A549 (cell line): Measurements from ENCODE around the gene OR6N2. TPM values are rescaled to one million over a fixed set of nuclear protein-coding genes. Genes with fewer than 3 reads are reported as not detected.

Experiments used
- ATAC-seq, 2 experiments: fragments of 200-7000 bp in 1 of 2; fragments of >200 bp in 1 of 2; cut with Nextera tagmentation in 1 of 2; cut with Tn5 transposase in 1 of 2; 3 replicates each; pipeline versions ENCODE4 v1.8.0 to v1.9.1; 2018 to 2020; ENCODE audit warnings: mild to moderate bottlenecking in 1 of 2, moderate library complexity in 1 of 2
- CTCF ChIA-PET: fragments of 300-600 bp; sonication (Branson Sonifier 250); formaldehyde crosslinking; extraction: SDS; loops from one replicate; lab custom pipeline; 2021; ENCODE audit warnings: antibody characterized with exemption, inconsistent platforms; lab: Yijun Ruan, JAX
- POLR2A ChIA-PET: fragments of 350-600 bp; formaldehyde crosslinking; extraction: SDS; loops from one replicate; lab custom pipeline; 2021; ENCODE audit warnings: antibody characterized with exemption, inconsistent platforms; lab: Yijun Ruan, JAX
- DNase-seq, 2 experiments: peaks; one replicate each; pipeline versions ENCODE4 v3.0.0 to v3.0.0-alpha.2; 2011 to 2016; ENCODE audit warnings: low read depth in 1 of 2, low spot score in 1 of 2
- FAIRE-seq: peaks from 2 replicates; lab custom pipeline; 2011; peaks lifted over from hg19 to GRCh38; lab: Jason Lieb, UNC
- H3K27ac ChIP-seq, 2 experiments: fragments of >200 bp; sonication (Bioruptor Twin); formaldehyde crosslinking; 3 replicates each; pipeline ENCODE4 v1.5.1; 2016 to 2017
- H3K4me1 ChIP-seq: fragments of >200 bp; sonication (Bioruptor Twin); formaldehyde crosslinking; 3 replicates; pipeline ENCODE4 v1.6.1; 2016
- H3K4me2 ChIP-seq: fragments of >200 bp; sonication (Bioruptor Twin); formaldehyde crosslinking; 3 replicates; pipeline ENCODE4 v1.6.1; 2016
- H3K4me3 ChIP-seq: fragments of >200 bp; sonication (Bioruptor Twin); formaldehyde crosslinking; 3 replicates; pipeline ENCODE4 v1.5.1; 2016
- H3K9me3 ChIP-seq: fragments of >200 bp; sonication (Bioruptor Twin); formaldehyde crosslinking; 3 replicates; pipeline ENCODE4 v1.6.1; 2016
- BHLHE40 ChIP-seq: IDR thresholded peaks from 2 replicates; pipeline ENCODE4 v1.6.1; 2012; ENCODE audit warnings: low read depth, low read length, inconsistent platforms
- CBX8 ChIP-seq: fragments of 200-600 bp; sonication (generic); IDR thresholded peaks from 2 replicates; pipeline ENCODE4 v1.6.1; 2016
- EHMT2 ChIP-seq: fragments of 200-600 bp; sonication (generic); IDR thresholded peaks from 2 replicates; pipeline ENCODE4 v1.6.1; 2016; ENCODE audit warnings: antibody characterized with exemption, low read depth, mild to moderate bottlenecking, moderate library complexity
- ESRRA ChIP-seq: fragments of 150-350 bp; IDR thresholded peaks from 2 replicates; pipeline ENCODE4 v1.6.1; 2014; ENCODE audit warnings: mild to moderate bottlenecking, low read length, borderline replicate concordance
- FOSB ChIP-seq: fragments of 250-450 bp; sonication (Bioruptor Pico); IDR thresholded peaks from 2 replicates; pipeline ENCODE4 v1.5.0; 2020; ENCODE audit warnings: mild to moderate bottlenecking, moderate library complexity
- FOSL2 ChIP-seq, 2 experiments: fragments of 450-650 bp in 1 of 2; fragments of >200 bp in 1 of 2; sonication (Bioruptor Twin) in 1 of 2; formaldehyde crosslinking; IDR thresholded peaks; 2 replicates each; pipeline versions ENCODE4 v1.5.0 to v1.6.1; 2016 to 2020; ENCODE audit warnings: mild to moderate bottlenecking in 1 of 2, moderate library complexity in 1 of 2
- HOXA7 ChIP-seq: fragments of 250-450 bp; sonication (Bioruptor Pico); IDR thresholded peaks from 2 replicates; pipeline ENCODE4 v1.5.0; 2020; ENCODE audit warnings: mild to moderate bottlenecking, moderate library complexity
- MAFK ChIP-seq: fragments of 450-650 bp; IDR thresholded peaks from 2 replicates; pipeline ENCODE4 v1.6.1; 2014; ENCODE audit not compliant: partially characterized antibody
- NPAS2 ChIP-seq: fragments of 250-450 bp; sonication (Bioruptor Pico); IDR thresholded peaks from 2 replicates; pipeline ENCODE4 v1.8.0; 2022; ENCODE audit warnings: mild to moderate bottlenecking, moderate library complexity, borderline replicate concordance
- POLR2A ChIP-seq: IDR thresholded peaks from 2 replicates; pipeline ENCODE4 v1.6.1; 2012; ENCODE audit warnings: mild to moderate bottlenecking, low read length
- RAD21 ChIP-seq, 2 experiments: fragments of >200 bp in 1 of 2; sonication (Bioruptor Twin) in 1 of 2; formaldehyde crosslinking in 1 of 2; IDR thresholded peaks in 1 of 2; conservative IDR thresholded peaks in 1 of 2; 2 replicates in 1 of 2; 3 replicates in 1 of 2; pipeline ENCODE4 v1.6.1; 2012 to 2018; ENCODE audit warnings: inconsistent platforms in 1 of 2
- RCOR1 ChIP-seq: fragments of 150-350 bp; IDR thresholded peaks from 2 replicates; pipeline ENCODE4 v1.6.1; 2014; ENCODE audit warnings: antibody characterized with exemption, low read length, low read depth
- SMC3 ChIP-seq: fragments of >200 bp; sonication (Bioruptor Twin); formaldehyde crosslinking; IDR thresholded peaks from 3 replicates; pipeline ENCODE4 v1.6.1; 2018; ENCODE audit warnings: inconsistent platforms
- SREBF2 ChIP-seq: fragments of 450-650 bp; IDR thresholded peaks from 2 replicates; pipeline ENCODE4 v1.6.1; 2014; ENCODE audit warnings: mild to moderate bottlenecking, moderate library complexity
- TP53 ChIP-seq: fragments of 250-450 bp; sonication (Bioruptor Pico); IDR thresholded peaks from 2 replicates; pipeline ENCODE4 v1.5.0; 2021; ENCODE audit warnings: mild to moderate bottlenecking, moderate library complexity
- ZSCAN20 ChIP-seq: fragments of 250-450 bp; sonication (Bioruptor Pico); IDR thresholded peaks from 2 replicates; pipeline ENCODE4 v1.8.0; 2022; ENCODE audit warnings: mild to moderate bottlenecking, moderate library complexity
- WGBS: methylation state at CpG from one replicate; pipeline ENCODE4 v1.1.6; 2017; ENCODE audit errors: missing lambda C conversion rate; 5-methylcytosine and 5-hydroxymethylcytosine counted together
- polyA plus RNA-seq, 4 experiments: library from polyadenylated mRNA; depleted of rRNA in 3 of 4; stranded (reverse); fragments of >200 nt; fragmentation: RNase III in 1 of 4; extraction: RNeasy Plus Mini Kit Qiagen cat#74134 plus additional on column Dnase treatment in 1 of 4; gene quantifications; 2 replicates in 3 of 4; 3 replicates in 1 of 4; pipeline ENCODE4 v1.2.3, GENCODE V29; 2011 to 2017
- small RNA-seq, 6 experiments: library from RNA; depleted of rRNA; stranded (forward); fragments of <200 nt; gene quantifications; one replicate each; pipeline ENCODE3, GENCODE V24; 2012
- TF ChIP-seq, protein P1 (sequence below): fragments of >200 bp; sonication (Bioruptor Twin); formaldehyde crosslinking; IDR thresholded peaks from 3 replicates; pipeline ENCODE4 v1.6.1; 2016
- TF ChIP-seq, protein P2 (sequence below): fragments of 250-450 bp; sonication (Bioruptor Pico); IDR thresholded peaks from 2 replicates; pipeline ENCODE4 v1.5.0; 2020; ENCODE audit warnings: low read depth, mild to moderate bottlenecking, moderate library complexity

The OR6N2 gene
- polyA plus RNA-seq, 2 of the 4 experiments (the other 2 are of a cell fraction): not detected

DNA sequence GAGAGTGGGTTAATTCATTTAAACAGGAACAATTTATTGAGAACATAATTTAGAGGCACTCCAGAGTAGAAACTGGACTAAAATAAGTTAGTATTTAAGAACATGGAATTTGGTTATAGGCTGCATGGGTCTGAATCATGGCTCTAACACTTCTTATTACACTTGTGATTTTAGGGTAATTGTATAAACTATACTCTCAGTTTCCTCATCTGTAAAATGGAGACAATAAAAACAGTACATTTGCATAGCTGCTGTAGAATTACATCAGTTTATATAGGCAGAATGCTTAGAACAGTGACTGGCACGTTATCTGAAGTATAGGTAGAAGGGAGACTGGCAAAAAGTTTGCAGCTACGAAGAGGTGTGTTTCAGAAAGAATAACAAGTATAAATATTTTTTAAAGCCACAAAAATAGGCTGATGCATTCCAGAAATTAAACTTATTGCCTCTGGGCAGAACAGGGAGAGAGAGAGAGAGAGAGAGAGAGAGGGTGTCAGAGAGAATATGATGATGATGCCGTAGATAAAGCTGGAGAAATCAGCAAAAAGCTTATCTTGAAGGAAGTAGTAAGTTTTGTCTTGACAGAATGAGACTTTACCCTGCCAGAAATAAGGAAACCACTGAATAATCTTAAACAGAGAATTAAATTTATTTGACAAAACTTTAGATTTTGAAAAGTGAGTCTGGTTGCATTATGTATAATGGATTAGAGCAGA lies 52.3 kb downstream of the OR6N2 start:
- Histone ChIP-seq H3K27ac (no peak overlapping the region), H3K4me1 (no peaks in the 10 kb centered on the region), H3K4me3 (no peak overlapping the region), H3K4me2 (no peak overlapping the region)
- CTCF ChIA-PET: no interaction called here
- FAIRE-seq (no peak), ATAC-seq (no peak)
- WGBS: under 1% methylated on average over 3 of the region's 3 CpGs
- POLR2A ChIA-PET: no interaction called here
- TF ChIP-seq SMC3 (no peak), NPAS2 (CRISPR knock-in tag) (no peak)
- TF ChIP-seq, protein P1, sequence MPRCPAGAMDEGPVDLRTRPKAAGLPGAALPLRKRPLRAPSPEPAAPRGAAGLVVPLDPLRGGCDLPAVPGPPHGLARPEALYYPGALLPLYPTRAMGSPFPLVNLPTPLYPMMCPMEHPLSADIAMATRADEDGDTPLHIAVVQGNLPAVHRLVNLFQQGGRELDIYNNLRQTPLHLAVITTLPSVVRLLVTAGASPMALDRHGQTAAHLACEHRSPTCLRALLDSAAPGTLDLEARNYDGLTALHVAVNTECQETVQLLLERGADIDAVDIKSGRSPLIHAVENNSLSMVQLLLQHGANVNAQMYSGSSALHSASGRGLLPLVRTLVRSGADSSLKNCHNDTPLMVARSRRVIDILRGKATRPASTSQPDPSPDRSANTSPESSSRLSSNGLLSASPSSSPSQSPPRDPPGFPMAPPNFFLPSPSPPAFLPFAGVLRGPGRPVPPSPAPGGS: no peak
- TF ChIP-seq, protein P2, sequence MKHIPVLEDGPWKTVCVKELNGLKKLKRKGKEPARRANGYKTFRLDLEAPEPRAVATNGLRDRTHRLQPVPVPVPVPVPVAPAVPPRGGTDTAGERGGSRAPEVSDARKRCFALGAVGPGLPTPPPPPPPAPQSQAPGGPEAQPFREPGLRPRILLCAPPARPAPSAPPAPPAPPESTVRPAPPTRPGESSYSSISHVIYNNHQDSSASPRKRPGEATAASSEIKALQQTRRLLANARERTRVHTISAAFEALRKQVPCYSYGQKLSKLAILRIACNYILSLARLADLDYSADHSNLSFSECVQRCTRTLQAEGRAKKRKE (CRISPR knock-in tag): no peak
- TF ChIP-seq, all 56 proteins: peak for 0
- no peak for DNase-seq
- H3K9me3 ChIP-seq: no peaks in the 10 kb centered on the region

DNA sequence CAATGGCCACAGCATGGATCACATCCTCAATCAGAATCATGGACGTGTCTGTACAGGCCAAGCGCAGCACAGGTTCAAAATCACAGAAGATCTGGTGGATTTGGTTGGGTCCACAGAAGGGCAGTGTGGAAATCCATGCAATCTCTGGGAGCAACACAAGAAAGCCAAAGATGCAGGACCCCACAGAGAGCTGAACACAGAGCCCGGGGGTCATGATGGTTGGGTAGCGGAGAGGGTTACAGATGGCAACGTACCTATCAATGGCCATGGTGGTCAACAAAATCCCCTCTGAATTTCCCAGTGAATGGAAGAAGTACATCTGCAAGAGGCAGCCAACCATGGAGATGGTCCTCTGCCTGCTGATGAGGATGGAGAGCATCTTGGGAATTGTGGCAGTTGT lies 56.6 kb downstream of the OR6N2 start:
- FAIRE-seq: no peak
- TF ChIP-seq POLR2A (no peak), HOXA7 (CRISPR knock-in tag) (no peak), RCOR1 (no peak), TP53 (CRISPR knock-in tag) (no peak), ZSCAN20 (CRISPR knock-in tag) (no peak), RAD21 (conservative IDR thresholded peaks at IDR 0.05 in 1 of 2, IDR thresholded peaks at IDR 0.05 in 1 of 2) (no peak), FOSB (CRISPR knock-in tag) (no peak), FOSL2 (IDR thresholded peaks at IDR 0.05) (no peak), FOSL2 (CRISPR knock-in tag; IDR thresholded peaks at IDR 0.05) (no peak), CBX8 (no peak), SREBF2 (no peak), SMC3 (no peak), MAFK (no peak), ESRRA (no peak), BHLHE40 (no peak), EHMT2 (no peak)
- TF ChIP-seq, protein P1: no peak
- TF ChIP-seq, protein P2 (CRISPR knock-in tag): no peak
- TF ChIP-seq, all 56 proteins: peak for 0
- ATAC-seq: no peak
- ChIA-PET POLR2A (no interaction called here), CTCF (no interaction called here)
- Histone ChIP-seq H3K4me1 (no peaks in the 10 kb centered on the region), H3K4me3 (no peak overlapping the region), H3K4me2 (no peak overlapping the region), H3K27ac (no peak overlapping the region), H3K9me3 (no peaks in the 10 kb centered on the region)
- DNase-seq: no peak
- 8% methylated on average over 5 of the region's 5 CpGs for WGBS

Small RNAs within 50 kb of the gene (small RNA-seq; reads per million reads assigned to genes)
- 0 reads per million in 6 experiments for gene OR2AQ1P

Other genes with a start within 250 kb of the OR6N2 start
- not detected in 2 replicates for gene OR6Y1, start 226.8 kb downstream of the OR6N2 start, polyA plus RNA-seq (2011; rRNA removed)
- gene OR6Y1, start 226.8 kb downstream of the OR6N2 start, polyA plus RNA-seq (2017; fragmentation: RNase III; extraction: RNeasy Plus Mini Kit Qiagen cat#74134 plus additional on column Dnase treatment): not detected in 3 replicates
- gene OR6P1, start 210.6 kb downstream of the OR6N2 start, polyA plus RNA-seq (2011; rRNA removed): not detected in 2 replicates
- gene OR6P1, start 210.6 kb downstream of the OR6N2 start, polyA plus RNA-seq (2017; fragmentation: RNase III; extraction: RNeasy Plus Mini Kit Qiagen cat#74134 plus additional on column Dnase treatment): not detected in 3 replicates
- gene OR10X1, start 201.3 kb downstream of the OR6N2 start, polyA plus RNA-seq (2011; rRNA removed): not detected in 2 replicates
- gene OR10X1, start 201.3 kb downstream of the OR6N2 start, polyA plus RNA-seq (2017; fragmentation: RNase III; extraction: RNeasy Plus Mini Kit Qiagen cat#74134 plus additional on column Dnase treatment): not detected in 3 replicates
- not detected in 2 replicates for gene OR10Z1, start 175.9 kb downstream of the OR6N2 start, polyA plus RNA-seq (2011; rRNA removed)
- not detected in 3 replicates for gene OR10Z1, start 175.9 kb downstream of the OR6N2 start, polyA plus RNA-seq (2017; fragmentation: RNase III; extraction: RNeasy Plus Mini Kit Qiagen cat#74134 plus additional on column Dnase treatment)
- 0.09 and 0.10 TPM in 2 replicates for gene SPTA1, start 94.5 kb downstream of the OR6N2 start, polyA plus RNA-seq (2011; rRNA removed)
- not detected in 3 replicates for gene SPTA1, start 94.5 kb downstream of the OR6N2 start, polyA plus RNA-seq (2017; fragmentation: RNase III; extraction: RNeasy Plus Mini Kit Qiagen cat#74134 plus additional on column Dnase treatment)
- not detected in 2 replicates for gene OR6K2, start 80.6 kb downstream of the OR6N2 start, polyA plus RNA-seq (2011; rRNA removed)
- not detected in 3 replicates for gene OR6K2, start 80.6 kb downstream of the OR6N2 start, polyA plus RNA-seq (2017; fragmentation: RNase III; extraction: RNeasy Plus Mini Kit Qiagen cat#74134 plus additional on column Dnase treatment)
- gene OR6K3, start 60.5 kb downstream of the OR6N2 start, polyA plus RNA-seq (2011; rRNA removed): not detected in 2 replicates
- gene OR6K3, start 60.5 kb downstream of the OR6N2 start, polyA plus RNA-seq (2017; fragmentation: RNase III; extraction: RNeasy Plus Mini Kit Qiagen cat#74134 plus additional on column Dnase treatment): not detected in 3 replicates
- gene OR6K6, start 26.5 kb downstream of the OR6N2 start, polyA plus RNA-seq (2011; rRNA removed): not detected in 2 replicates
- gene OR6K6, start 26.5 kb downstream of the OR6N2 start, polyA plus RNA-seq (2017; fragmentation: RNase III; extraction: RNeasy Plus Mini Kit Qiagen cat#74134 plus additional on column Dnase treatment): not detected in 3 replicates
- not detected in 2 replicates for gene OR6N1, start 9.0 kb downstream of the OR6N2 start, polyA plus RNA-seq (2011; rRNA removed)
- gene OR6N1, start 9.0 kb downstream of the OR6N2 start, polyA plus RNA-seq (2017; fragmentation: RNase III; extraction: RNeasy Plus Mini Kit Qiagen cat#74134 plus additional on column Dnase treatment): not detected in 3 replicates
- gene MNDA, start 50.1 kb upstream of the OR6N2 start, polyA plus RNA-seq (2011; rRNA removed): not detected in 2 replicates
- not detected in 3 replicates for gene MNDA, start 50.1 kb upstream of the OR6N2 start, polyA plus RNA-seq (2017; fragmentation: RNase III; extraction: RNeasy Plus Mini Kit Qiagen cat#74134 plus additional on column Dnase treatment)
- not detected in 2 replicates for gene PYHIN1, start 150.3 kb upstream of the OR6N2 start, polyA plus RNA-seq (2011; rRNA removed)
- not detected in 3 replicates for gene PYHIN1, start 150.3 kb upstream of the OR6N2 start, polyA plus RNA-seq (2017; fragmentation: RNase III; extraction: RNeasy Plus Mini Kit Qiagen cat#74134 plus additional on column Dnase treatment)
- 2.7 and 3.3 TPM in 2 replicates for gene IFI16, start 228.7 kb upstream of the OR6N2 start, polyA plus RNA-seq (2011; rRNA removed)
- gene IFI16, start 228.7 kb upstream of the OR6N2 start, polyA plus RNA-seq (2017; fragmentation: RNase III; extraction: RNeasy Plus Mini Kit Qiagen cat#74134 plus additional on column Dnase treatment): 1.2 to 2.0 TPM (median 1.5 TPM) in 3 replicates